AG09309 (cell line): ENCODE results near the gene CLSTN1.
A peak's percentile ranks its signal among the peaks of the same experiment; 100 is the strongest.

Source experiments
- DNase-seq: peaks from one replicate; pipeline ENCODE4 v3.0.0-alpha.2; 2010; ENCODE audit warnings: low read depth
- H3K4me3 ChIP-seq: 2 replicates; pipeline ENCODE4 v1.5.1; 2011; ENCODE audit warnings: mild to moderate bottlenecking, low read depth, low read length, moderate library complexity; ENCODE audit not compliant: control insufficient read depth
- TF ChIP-seq, protein P1 (sequence below): IDR thresholded peaks from 2 replicates; pipeline ENCODE4 v1.5.1; 2011; ENCODE audit warnings: mild to moderate bottlenecking, low read depth, low read length, inconsistent platforms; ENCODE audit not compliant: insufficient read depth, control insufficient read depth; ENCODE audit errors: missing control alignments

The CLSTN1 gene

DNA sequence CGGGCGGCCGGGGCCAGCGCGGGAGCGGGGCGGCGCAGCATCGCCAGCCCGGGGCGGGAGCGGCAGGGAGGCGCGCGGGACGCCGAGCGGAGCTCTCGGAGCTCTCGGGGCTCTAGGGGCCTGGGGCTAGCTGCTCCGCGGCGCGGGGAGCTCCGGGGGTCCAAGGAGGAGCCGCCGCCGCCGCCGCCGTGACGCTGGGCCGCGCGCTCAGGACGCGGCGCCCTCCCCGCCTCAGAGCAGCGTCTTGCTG, 147 bp downstream of the CLSTN1 start:
- TF ChIP-seq, protein P1, sequence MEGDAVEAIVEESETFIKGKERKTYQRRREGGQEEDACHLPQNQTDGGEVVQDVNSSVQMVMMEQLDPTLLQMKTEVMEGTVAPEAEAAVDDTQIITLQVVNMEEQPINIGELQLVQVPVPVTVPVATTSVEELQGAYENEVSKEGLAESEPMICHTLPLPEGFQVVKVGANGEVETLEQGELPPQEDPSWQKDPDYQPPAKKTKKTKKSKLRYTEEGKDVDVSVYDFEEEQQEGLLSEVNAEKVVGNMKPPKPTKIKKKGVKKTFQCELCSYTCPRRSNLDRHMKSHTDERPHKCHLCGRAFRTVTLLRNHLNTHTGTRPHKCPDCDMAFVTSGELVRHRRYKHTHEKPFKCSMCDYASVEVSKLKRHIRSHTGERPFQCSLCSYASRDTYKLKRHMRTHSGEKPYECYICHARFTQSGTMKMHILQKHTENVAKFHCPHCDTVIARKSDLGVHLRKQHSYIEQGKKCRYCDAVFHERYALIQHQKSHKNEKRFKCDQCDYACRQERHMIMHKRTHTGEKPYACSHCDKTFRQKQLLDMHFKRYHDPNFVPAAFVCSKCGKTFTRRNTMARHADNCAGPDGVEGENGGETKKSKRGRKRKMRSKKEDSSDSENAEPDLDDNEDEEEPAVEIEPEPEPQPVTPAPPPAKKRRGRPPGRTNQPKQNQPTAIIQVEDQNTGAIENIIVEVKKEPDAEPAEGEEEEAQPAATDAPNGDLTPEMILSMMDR = no peak
- H3K4me3 ChIP-seq = peak overlapping the region; percentile 66
- DNase-seq = no peak

DNA sequence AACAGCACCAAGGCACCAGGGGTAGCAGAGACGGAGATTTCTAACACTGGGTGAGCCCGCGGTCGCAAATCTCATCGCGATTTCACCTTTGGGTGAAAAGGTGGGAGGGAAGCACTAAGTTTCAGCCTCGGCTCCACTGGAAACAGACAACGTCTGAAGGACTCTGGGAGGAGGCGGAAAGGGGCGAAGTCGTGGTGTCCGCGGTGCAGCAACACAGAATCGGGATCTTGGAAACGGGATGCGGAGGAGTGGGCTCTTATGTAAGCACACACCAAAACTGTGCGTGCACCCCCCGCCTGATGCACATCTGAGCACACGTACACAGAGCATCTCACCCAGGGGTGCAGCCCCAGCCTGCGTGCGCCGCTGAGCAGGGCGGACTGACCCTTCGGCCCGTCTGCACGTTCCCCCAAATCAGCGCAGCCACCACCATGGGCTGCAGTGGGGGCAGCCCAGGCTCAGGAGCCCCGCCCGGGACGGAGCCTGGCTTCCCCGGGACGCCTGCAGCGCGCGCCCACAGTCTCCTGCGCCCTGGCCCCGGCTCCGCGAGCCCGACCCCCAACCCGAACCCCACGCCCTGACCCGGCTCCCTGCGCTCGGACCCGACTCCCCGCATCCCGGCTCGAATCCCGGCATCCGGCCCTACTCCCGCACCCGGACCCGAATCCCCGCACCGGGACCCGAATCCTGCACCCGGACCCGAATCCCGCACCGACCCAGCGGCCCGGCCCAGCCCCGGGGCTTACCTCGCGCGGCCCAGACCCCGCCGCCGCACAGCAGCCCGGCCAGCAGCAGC, 670 bp downstream of the CLSTN1 start:
- peak overlapping the region; percentile 66 for H3K4me3 ChIP-seq
- TF ChIP-seq, protein P1 = no peak
- no peak for DNase-seq

DNA sequence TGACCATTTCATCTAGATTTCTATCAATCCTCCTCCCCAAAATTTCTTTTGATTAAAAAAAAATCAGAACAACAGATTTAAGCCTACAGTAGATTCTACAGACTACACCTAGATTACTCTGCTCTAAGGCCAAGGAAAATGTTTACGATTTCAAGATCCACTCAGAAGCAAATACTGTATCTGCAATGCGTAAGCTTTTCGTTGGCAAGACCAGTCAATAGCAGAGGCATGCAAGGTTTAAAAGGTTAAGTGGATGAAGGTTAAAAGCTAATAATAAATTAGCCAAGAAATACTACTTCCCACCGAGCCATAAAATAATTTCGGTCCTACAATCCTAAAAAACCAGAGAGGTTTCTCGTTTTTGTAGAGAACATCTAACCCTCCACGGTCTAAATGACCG, 1.3 kb downstream of the CLSTN1 start:
- TF ChIP-seq, protein P1 = no peak
- DNase-seq = no peak
- H3K4me3 ChIP-seq = peak overlapping the region; percentile 66

DNA sequence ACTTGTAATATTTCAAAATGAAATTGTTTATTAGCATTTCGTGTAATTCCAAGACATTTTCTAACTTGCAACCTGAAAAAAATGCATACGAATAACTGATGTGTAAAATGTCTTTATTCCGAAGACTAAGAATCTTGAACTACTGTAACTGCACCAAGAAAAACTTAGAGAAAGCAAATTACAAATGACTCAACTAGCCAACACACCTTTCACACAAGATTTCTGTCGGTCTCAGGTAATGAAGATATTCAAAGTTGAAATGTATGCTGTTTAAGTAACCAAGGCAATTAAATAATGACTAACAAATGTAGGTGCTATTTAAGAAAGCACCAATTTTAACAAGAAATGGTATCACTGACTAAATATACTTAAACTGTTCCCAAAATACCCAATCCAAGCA, 2.1 kb downstream of the CLSTN1 start:
- DNase-seq = no peak
- TF ChIP-seq, protein P1 = no peak
- no peak overlapping the region for H3K4me3 ChIP-seq

DNA sequence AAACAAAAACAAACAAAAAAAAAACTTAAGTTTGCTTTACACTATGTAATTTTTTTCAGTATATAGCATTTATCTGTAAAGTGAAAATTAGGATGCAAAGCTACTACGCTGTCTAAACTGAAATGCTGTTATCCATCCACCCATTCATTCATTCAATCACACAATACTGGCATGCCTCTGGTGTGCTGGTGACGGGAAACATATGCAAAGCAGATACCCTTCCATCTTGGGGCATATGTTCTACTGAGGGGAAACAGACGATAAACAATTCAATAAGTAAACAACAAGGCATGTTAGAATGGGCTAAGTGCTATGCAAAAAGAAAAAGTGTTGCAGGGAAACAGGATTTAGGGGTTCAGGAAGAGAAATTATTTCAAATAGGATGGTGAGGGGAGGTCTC, 3.2 kb downstream of the CLSTN1 start:
- TF ChIP-seq, protein P1 = no peak
- no peak overlapping the region for H3K4me3 ChIP-seq
- DNase-seq = no peak

DNA sequence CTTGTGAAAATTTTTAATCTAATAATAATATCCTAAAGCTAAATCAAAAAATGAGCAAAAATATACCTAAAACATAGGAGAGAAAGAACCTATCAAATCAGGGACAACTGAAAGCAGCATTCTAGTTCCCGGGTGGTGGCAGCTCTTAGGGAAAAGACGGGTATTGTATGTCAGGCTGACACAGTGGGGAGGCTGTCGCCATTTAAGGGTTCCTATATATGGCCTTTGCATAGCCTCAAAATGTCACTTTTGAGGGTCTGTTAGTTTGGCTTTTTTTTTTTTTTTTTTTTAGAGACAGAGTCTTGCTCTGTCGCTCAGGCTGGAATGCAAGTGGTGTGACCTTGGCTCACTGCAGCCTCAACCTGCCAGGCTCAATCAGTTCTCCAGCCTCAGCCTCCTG, 6.0 kb downstream of the CLSTN1 start:
- no peak for DNase-seq
- no peak overlapping the region for H3K4me3 ChIP-seq
- TF ChIP-seq, protein P1 = no peak
